NOMO-1 (cell line): ENCODE data around the gene FAM181A.

ENCODE experiments used
- DNase-seq, 2 experiments: peaks; one replicate each; lab custom pipeline; 2025; ENCODE audit not compliant: unreplicated experiment in 2 of 2; lab: John Stamatoyannopoulos, UW

The FAM181A gene

DNA sequence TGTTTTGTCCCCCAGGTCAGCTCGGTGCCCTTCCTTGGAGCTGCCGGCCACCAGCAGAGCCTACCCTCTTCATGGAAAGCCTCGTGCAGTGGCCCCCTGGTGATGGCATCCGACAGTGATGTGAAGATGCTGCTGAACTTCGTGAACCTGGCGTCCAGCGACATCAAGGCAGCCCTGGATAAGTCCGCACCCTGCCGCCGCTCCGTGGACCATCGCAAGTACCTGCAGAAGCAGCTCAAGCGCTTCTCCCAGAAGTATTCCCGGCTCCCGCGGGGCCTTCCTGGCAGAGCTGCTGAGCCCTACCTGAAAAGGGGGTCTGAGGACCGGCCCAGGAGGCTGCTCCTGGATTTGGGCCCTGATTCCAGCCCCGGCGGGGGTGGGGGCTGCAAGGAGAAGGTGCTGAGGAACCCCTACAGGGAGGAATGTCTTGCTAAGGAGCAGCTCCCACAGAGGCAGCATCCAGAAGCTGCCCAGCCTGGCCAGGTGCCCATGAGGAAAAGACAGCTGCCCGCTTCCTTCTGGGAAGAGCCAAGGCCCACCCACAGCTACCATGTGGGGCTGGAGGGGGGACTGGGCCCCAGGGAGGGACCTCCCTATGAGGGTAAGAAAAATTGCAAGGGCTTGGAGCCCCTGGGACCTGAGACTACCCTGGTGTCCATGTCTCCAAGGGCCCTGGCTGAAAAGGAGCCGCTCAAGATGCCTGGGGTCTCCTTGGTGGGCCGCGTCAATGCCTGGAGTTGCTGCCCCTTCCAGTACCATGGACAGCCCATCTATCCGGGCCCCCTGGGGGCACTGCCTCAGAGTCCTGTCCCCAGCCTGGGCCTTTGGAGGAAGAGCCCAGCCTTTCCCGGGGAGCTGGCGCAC lies 1.3 kb downstream of the FAM181A start:
- DNase-seq: no peak

DNA sequence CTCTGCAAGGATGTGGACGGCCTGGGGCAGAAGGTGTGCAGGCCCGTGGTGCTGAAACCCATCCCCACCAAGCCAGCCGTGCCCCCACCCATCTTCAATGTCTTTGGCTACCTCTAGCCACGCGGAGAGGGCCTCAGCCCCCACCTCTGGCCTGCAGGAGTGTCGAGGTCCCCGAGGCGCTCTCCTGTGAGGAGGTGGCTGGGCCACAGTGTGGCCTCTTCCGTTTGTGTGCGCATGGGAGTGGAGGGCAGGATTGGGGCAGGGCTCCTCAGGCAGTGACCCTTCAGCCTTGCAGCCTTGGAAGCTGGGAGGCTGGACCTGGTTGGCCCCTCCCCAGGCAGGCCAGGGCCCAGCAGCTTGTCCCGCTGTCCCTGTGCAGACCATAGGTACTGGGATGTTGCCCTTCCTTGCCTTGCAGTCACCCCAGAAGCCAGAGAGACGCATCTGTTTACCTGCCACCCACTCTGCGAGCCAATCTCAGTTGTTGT lies 1.9 kb downstream of the FAM181A start:
- no peak for DNase-seq

DNA sequence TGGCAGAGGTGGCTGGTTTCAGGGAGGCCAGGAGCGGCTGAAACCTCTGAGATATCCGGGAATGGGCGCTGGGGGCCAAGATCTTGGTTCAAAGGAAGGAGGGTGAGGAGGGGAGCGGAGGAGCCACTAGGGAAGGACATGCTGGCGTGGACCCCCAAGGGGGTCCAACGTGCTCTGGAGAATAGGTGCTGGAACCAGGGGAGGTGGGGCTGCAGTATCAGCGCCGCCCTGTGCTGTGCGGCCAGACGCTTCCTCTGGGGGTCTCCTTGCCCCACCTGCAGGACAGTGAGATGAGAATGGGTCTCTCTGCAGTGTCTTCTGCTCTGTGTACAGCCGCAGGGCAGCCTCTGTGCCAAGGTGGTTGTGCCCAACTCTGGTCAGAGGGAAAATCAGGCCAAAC lies 2.5 kb downstream of the FAM181A start:
- DNase-seq: no peak

- DNase-seq: no peak
Observed at GRCh38 chr14:93930296-93930988, 3.3 kb downstream of the FAM181A start.

GRCh38 chr14:93930989-93931307 lies 3.8 kb downstream of the FAM181A start:
- DNase-seq: no peak

DNA sequence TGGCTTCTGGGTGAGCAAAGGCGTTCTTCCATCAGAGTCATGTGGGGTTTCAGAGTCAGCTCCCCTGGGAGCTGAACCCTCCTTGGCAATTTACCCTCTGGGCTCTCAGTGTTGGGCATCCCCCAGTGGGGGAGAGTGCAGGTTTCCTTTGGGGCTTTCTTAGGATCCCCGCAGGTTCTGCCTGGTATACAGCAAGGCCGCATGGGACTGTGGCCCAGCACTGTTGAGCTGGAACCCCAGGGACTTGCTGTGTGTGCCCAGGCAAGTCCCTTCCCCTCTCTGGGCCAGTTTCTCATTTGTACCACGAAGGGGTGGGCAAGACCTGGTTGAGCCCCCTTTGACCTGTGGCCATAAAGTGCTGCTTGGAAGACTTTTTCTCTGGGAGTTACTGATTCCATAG lies 5.5 kb downstream of the FAM181A start:
- DNase-seq: no peak

DNA sequence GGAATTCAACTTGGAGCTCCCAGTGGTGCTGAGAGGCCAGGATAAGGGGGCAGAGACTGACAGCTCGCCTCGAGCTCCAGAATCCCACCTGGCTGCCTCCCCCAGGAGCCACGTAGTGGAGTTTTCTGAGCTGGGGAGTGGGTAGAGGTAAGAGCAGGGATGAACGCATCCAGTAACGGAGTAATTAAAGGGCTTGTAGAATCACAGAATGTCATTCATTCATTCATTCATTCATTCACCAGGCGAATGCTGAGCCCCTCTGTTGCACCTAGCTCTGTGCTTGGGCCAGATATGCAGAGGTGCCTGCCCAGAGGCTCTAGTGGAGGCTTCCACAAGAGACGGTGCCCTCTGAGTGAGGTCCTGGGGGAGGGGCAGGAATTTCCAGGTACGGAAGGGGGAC lies 8.1 kb downstream of the FAM181A start:
- no peak for DNase-seq

GRCh38 chr14:93936245-93936644 lies 9.1 kb downstream of the FAM181A start:
- DNase-seq: no peak

DNA sequence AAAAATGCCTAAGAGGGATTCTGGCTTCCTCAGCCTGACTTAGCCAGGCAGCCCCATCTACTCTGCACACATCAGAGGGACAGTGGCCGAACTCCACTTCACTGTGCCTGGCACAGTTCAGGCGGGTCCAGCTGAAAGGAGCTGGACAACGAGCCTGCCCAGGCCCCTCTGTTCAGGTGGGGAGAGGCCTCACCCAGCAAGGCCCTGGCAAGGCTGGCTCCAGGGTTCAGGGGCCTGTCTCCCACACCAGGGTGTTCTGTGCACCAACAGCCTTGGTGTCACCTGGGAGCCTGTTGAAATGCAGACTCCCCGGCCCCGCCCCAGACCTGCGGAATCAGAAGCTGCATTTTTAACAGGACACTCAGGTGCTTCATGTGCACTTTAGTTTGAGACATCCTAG lies 9.8 kb downstream of the FAM181A start:
- no peak for DNase-seq

- no peak for DNase-seq
Observed at GRCh38 chr14:93937519-93937918, 10.4 kb downstream of the FAM181A start.

DNA sequence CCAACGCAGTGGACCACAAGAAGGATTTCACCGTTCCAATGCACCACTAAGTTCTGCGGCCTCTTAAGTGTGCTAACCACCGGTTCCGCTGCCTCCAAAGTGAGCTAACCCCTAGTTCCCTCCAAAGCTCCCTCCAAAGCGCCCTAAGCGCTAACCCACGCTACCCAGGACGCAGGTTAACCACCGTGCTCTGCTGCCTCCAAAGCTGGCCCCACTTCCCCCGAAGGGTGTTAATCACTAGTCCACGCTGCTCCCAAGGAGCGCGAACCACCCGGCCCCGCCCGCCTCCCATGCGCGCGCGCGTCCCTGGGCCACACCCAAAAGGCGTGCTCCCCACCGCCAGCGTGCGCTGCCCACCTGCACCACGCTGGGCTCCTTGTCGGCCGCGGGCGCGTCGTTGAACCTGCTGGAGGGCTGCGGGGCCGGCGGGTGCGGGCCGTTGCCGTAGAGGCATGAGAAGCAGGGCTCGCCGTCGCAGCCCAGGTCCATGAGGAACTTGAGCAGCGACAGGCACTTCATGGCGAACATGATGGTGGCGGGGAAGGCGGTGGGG lies 11.7 kb downstream of the FAM181A start:
- DNase-seq: no peak

DNA sequence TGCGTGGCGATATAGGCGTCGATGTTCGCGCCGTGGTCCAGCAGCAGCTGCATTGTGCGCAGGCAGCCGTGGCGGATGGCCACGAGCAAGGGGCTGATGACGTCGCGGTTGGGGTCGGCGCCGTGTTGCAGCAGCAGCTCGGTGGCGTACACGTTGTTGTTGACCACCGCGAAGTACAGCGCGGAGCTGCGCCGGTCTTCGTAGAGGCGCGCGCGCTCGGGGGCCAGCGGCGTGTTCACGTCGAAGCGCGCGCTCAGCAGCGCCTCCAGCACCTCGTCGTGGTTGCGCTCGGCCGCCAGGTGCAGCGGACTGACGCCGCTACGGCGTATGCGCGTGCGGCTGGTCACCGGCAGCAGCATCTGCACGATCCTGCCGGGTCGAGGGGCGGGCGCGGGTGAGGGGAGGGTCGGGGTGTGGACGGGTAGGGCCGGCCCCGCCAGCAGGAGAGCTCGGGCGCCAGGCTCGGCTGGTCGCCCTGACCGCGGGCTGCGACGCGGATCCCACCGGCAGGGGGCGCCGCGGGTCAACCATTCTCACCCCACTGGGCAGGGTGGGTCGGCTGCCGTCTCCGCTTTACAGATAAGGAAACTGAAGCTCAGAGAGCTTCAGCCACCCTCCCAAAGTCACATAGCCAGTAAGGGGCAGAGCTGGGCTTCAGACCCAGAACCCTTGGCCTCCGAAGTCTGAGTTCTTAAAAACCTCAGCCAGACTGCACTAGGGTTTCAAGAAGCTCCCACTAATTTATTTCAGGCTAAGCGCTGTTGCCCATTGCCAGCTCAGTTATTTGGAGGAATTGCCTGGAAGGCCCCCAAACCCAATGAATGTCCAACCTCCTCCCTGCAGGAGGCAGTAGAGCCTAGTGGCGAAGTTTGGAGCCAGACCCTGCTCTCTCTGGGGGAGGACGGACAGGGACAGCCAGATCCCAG lies 12.4 kb downstream of the FAM181A start:
- DNase-seq: peak; percentile 29 to 32

- DNase-seq: no peak
Observed at GRCh38 chr14:93940437-93940836, 13.3 kb downstream of the FAM181A start.

GRCh38 chr14:93941293-93941910 lies 14.3 kb downstream of the FAM181A start:
- no peak for DNase-seq

DNA sequence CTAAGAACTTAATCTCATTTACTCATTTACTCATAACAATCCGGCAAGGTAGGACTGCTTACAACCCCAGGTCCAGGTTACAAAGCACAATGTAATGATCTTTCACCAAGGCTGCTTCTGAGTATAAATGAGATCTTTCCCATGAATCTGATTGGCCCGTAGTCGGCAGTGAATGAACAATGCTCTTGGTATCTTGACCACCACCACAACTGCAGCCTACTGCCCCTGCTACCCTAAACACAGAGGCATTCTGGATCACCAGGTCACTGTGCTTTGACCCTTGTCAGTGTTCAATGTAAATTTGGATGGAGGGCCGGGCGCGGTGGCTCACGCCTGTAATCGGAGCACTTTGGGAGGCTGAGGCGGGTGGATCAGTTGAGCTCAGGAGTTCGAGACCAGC lies 15.9 kb downstream of the FAM181A start:
- DNase-seq: no peak

DNA sequence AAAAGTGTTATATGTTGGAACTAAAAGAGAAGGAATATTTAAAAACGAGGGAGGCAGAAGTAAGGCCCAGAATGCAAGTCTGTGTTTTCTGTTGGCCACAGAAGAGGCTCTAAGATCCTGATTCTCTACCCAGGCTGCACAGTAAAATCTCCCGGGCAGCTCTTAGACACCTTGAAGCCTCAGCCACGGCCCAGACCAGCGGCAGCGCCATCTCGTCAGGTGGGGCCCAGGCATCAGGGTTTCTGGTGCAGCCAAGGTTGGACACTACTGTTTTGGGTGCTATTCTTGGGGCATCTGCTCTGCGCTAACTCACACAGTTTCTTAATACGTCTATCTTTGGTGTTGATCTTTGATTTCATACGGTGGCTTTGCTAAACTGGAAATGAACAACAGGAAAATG lies 16.8 kb downstream of the FAM181A start:
- no peak for DNase-seq

- DNase-seq: no peak
Observed at GRCh38 chr14:93944348-93945069, 17.4 kb downstream of the FAM181A start.

DNA sequence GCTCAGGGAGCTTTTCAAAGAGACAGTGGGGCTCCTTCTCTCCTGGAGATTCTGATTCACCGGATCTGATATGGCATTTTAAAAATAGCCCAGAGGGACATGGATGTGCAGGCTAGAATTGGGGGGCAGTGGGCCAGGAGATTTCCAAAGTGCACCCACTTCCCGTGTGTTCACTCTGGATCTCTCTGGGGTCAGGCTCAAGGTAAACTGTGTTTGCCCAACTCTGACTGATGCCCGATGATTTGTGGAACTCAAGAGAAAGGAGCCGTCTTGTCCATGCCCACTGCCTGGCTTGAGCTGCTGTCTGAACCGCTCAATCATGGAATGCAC lies 17.9 kb downstream of the FAM181A start:
- DNase-seq: no peak

DNA sequence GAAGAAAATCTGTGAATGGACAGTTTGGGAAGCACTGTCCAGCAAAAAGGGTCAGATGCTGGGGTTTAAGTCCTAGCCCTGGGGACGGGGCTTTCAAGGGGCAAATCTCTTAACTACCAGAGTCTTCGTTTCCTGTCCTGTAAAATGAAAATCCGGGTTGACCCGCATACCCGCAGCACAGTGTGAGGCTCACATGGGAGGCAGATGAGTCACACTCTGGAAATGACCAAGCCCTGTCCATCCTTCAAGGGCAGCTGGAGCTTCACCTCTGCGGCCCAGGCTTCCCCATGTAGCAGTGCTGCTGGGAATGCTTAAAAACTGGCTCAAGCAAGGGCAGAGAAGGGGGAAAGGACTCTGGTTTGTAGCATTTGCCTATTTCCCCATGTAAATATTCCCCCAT lies 19.0 kb downstream of the FAM181A start:
- DNase-seq: no peak

DNA sequence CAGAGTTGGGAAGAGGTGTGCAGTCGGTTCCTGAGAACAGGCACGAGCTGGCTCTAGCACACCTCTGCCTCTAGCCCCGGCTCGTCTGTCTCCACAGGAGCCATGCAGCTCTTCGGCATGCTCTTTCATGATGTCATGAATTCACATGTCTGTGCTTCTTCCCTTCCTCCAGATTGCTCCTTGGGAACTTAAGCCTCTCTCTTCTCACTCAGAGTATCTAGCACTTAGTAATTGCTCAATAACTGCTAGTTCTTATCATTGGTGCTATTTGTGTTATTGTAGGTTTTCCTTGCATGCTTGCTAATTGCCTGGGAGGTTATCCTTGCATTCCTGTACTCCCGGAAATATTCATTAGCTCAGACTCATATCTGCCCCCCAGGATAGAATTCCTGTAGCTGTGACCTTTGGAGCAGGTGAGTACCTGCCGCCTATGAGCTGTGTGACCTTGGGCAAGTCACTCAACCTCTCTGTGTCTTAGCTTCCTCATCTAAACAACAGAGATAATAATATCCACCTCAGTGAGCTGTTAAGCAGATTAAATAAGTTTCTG lies 19.5 kb downstream of the FAM181A start:
- no peak for DNase-seq
